A172 (cell line): ENCODE results near the gene FZD8. TPM values are rescaled to one million over a fixed set of nuclear protein-coding genes. Genes with fewer than 3 reads are reported as not detected.

ENCODE experiments used
- DNase-seq: peaks from one replicate; pipeline ENCODE4 v3.0.0-alpha.2; 2015; ENCODE audit warnings: low spot score
- total RNA-seq: library from RNA; depleted of rRNA; stranded (reverse); fragments of >200 nt; shearing (Covaris generic); gene quantifications from 2 replicates; pipeline ENCODE4 v1.2.3, GENCODE V29; 2014

FZD8 gene
- total RNA-seq, 1 experiment from 2014 or later: 5.8 TPM

DNA sequence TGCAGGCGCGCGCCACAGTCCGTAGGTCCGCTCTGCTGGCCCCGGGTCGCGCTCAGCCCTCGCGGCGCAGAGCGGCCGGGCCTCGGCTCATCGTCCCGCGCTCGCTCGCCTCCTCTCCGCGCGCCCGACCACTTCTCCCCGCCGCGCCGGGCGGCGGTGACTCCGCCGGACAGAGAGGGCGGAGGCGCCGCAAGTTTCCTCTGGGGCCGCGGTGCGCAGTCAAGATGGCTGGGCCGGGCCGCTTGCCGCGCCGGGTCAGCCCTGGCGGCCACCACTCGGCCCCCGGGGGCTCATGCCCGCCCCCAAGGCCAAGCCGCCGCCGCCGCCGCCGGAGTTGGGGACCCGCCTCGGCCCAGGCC is 441 bp downstream of the FZD8 start:
- DNase-seq: no peak

DNA sequence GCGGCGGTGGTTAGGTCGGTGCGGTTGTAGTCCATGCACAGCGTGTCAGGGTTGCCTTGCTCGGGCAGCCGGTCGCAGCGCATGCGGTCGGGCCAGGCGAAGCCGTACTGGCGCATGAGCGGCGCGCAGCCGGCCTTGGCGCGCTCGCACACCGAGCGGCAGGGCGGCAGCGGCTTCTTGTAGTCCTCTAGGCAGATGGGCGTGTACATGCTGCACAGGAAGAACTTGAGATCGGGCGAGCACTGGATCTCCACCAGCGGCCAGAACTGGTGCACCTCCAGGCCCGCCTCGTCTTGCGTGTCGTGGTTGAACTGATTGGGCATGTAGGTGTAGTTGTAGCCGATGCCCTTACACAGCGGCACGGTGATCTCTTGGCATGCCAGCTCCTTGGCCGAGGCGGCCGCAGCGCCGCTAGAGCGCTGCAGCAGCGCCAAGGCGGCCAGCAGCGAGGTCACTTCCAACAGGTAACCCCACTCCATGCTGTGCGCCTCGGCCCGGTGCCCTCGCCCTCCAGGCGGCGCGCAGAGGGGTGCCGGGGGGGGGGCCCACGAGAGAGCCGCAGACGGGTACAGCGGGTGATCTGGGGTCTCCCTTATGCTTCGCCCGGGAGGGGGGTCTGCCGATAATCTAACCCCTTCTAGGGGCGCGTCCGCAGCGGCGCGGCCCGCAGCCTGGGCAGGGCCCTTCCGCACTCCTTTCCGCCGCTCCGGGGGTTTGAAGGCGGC is 983 bp downstream of the FZD8 start:
- DNase-seq: peak; percentile 71

DNA sequence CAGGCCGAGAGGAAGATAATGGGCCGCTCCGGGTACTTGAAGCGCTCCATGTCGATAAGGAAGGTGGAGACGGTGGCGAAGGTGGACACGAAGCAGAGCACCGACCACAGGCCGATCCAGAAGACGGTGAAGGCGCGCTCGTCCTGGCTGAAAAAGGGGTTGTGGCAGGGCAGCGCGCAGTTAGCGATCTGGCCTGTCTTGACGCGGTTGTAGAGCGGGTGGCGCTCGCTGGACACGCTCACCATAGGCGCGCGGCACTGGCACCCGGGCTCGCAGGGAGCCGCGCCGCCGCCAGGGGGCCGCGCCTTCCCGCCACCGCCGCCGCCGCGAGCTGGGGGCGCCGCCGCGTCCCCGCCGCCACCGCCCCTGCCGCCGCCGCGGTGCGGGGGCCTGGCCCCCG is 1.6 kb downstream of the FZD8 start:
- DNase-seq: peak; percentile 38

DNA sequence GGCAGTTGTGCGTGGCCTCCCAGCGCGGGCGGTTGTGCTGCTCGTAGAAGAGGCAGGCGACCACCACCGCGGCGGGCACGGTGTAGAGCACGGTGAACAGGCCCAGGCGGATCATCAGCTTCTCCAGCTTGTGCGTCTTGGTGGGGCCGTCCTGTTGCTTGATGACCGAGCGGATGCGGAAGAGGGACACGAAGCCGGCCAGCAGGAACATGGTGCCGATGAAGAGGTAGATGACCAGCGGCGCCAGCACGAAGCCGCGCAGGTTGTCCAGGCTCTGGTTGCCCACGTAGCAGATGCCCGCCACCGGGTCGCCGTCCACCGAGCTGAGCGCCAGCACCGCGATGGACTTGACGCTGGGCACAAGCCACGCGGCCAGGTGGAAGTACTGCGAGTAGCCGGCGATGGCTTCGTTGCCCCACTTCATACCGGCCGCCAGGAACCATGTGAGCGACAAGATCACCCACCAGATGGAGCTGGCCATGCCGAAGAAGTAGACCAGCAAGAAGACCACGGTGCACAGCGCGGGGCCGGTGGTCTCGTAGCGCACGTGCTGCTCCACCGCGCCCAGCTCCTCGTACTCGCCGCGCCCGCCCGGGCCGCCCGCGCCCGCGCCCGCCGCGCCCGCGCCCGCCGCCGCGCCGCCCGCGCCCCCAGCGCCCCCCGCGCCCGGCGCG is 2.2 kb downstream of the FZD8 start:
- no peak for DNase-seq

DNA sequence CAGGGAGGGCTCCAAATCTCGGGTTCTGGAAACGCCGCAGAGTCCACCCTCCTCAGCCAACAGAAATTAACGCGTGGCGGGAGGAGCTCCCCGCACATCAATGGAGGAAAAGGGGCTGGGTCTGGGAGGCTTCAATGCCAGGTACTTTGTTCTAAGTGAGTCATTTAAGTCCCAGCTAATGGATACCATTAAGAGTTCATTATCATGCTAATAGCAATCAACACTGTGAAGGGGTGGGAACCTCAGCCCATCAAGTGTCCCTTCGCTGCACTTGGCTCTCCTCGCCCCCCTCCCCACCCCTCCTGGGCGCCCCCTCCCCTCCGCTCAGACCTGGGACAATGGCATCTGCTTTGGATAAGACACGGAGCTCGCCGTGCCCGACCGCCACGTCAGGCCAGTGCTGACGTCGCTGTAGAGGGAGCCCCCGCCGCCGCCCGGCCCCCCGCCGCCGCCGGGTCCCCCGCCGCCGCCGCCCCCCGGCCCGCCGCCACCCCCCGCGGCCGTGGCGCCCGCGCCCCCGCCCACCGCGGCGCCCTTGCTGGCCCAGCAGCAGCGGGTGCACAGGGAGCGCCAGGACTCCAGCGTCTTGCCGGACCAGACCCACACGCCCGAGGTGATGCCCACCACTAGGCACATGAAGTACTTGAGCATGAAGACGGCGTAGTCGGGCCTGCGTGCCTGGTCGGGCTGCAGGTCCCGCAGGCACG is 2.9 kb downstream of the FZD8 start:
- DNase-seq: no peak

DNA sequence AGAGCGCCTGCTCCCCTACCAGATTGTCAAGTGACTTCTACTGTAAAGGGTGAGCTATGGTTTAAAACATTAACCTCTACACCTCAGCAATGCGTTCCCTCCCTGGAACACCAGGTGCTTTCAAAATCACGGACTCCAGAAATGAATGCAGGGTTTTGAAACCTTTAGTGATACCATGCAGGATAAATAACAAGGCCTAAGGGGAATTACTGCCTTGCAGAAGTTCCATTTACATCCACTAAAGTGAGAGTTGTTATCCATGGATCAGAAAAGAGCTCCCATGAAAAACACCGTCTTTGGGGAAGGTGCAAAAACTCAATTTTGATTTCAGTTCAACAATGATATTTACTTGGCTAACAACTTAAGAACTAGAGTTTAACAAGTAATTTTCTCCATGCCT is 4.0 kb downstream of the FZD8 start:
- no peak for DNase-seq

DNA sequence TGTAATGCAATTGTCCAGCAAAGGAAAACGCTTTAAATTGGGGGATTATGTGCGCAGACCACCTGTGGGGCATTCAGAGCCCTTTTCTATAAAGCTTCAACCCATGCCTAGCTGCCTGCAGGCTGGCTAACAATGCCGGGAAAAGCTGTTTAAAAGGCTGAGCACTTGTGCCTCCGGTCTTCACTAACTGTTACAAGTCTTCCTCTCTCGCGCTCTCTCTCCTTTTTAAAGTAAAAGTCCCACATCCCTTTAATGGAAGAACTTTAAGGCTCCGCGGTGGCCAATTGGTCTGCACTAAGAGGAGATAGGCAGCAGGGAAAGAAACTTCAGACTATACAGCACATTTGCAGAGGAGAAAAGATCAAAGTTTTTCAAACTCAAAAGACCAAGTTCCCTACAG is 4.6 kb downstream of the FZD8 start:
- DNase-seq: no peak

DNA sequence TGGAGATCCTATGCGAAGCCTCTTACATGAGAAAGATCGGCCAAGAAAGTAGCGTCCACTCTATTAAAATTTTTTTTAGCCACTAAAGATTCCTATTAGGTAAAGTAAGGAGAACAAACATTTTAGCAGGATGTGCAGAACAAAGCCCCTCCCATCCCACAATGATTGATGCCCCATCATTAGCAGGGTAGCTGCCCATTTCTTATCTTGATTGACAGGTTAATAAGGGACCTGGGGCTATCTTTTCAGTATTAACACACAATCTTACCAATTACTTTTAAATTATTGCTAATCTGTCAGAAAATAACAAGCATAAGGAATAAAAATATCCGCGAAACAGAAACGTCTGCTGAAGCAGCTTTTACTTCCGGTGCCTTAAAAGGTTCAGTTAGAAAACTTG is 5.1 kb downstream of the FZD8 start:
- no peak for DNase-seq

DNA sequence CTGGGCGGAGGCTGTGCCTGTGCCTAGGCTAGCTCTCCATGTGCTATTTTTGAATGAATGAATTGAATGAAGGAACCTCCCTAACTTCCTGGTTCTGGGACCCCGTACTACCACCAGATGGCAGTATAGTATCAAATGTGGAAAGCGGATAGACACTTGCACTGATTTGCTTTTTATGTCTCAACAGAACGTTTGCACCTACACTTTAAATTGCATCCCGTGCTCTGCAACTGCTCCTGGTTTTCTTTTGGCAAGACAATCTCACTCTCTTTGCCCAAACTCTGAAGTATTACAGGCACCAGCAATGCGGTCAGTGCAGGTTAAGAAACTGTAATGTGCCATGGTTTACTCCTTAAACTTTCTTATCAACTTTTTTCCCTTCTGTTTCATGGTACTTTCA is 6.5 kb downstream of the FZD8 start:
- peak; percentile 66 for DNase-seq

DNA sequence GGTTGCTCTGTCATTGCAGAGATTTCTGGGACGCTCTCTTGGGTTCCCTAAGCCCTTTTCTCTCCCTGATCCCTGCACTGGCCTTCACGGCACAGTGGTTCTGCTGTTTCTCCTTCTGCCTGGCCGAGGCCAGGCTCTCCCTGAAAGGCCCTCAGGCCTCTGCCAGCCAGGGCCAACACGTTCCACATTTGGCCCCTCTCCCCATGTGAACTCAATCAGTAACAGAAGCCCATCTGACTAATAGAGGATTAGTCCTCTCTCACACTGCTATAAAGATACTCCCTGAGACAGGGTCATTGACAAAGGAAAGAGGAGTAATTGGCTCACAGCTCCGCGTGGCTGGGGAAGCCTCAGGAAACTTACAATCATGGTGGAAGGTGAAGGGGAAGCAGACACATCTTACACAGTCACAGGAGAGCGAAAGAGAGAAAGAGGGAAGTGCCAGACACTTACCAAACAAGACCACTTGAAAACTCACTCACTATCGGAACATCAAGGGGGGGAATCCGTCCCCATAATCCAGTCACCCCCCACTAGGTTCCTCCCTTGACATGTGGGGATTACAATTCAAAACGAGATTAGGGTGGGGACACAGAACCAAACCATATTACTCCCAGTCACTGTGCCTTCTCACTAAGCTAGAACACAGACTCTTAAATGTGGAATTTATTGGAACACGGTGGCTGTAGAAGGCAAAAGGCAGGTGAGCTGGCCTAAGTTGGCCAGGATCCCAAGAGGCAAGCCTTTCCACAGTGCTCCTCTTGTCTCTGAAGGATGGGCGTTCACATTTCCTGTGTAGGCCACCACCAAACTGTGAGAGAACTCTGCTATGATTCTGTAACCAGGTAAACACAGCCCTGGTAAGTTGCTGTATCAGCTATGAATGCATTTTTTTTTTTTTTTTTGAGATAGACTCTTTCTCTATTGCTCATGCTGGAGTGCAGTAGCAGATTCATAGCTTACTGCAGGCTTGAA is 8.8 kb downstream of the FZD8 start:
- no peak for DNase-seq

DNA sequence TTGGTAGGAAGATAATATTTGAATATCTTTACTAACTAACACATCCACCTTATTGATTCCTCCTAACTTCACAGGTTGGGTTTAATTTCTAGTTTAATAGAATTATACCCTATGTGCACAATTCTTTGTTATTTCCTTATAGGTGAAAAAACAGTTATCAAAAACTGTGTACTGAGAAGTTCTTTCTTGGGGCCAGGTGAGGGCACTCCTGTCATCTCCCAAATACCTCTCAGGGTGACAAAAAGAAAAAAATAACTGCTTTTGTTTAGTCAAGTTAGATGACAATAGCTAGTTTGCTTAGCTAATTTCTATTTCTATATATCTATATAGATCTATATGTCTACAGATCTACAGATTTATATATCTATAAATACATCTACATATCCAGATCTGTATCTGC is 10.1 kb downstream of the FZD8 start:
- no peak for DNase-seq

DNA sequence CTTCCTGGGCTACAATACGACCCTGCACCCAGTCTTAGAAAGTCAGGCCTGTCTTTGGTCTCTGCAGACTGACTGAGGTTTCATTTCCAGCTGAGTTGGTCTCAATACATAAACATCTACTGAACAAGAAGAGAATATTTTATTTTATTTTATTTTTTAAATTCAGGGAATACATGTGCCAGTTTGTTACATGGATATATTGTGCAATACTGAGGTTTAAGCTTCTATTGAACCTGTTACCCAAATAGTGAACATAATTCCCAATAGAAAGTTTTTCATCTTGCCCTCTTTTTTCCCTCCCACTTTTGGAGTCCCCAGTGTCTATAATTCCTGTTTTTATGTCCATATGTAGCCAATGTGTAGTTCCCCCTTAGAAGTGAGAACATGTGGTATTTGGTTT is 10.7 kb downstream of the FZD8 start:
- DNase-seq: no peak

DNA sequence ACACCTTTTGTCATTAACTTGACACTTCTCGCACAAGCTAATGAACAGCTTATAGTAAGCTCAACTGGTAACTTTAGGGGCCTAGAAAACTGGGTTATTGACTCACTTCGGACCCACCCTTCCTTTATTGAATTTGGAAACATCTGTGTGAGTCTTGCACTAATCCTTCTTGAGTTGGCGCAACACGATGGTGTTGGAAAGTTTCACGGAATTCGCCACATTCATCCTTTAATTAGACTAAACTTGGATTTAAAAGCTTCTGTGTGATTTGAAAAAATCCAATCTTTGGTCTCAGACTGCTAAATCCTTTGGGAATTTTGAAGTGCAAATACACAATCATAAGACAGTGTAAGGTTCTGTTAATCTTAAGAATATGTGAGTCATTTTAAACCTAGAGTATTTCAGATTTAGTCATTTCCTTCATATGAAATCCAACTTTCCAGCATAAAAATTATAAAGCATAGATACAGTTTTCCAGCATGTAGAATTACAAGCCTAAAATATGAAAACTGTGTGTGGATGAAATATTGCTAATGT is 15.1 kb downstream of the FZD8 start:
- DNase-seq: peak; percentile 44

DNA sequence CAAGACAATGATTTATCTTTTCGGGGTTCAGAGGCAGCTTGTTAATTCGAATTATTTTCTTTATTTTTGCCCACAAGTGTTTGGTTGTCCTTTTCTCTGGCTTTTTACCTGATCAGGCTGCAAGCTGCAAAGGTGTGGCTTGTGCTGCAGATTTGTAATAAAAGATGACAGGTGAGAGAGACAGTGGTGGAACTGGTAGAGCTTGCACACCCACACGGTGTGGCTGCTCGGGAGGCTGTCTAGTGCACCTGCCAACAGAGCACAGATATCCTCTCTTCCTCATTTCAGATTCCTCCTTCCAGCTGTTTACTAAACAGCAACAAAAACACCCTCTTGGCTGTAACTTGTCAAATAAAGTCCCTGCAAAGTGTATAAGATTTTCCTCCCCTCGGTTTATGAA is 27.8 kb downstream of the FZD8 start:
- DNase-seq: no peak

DNA sequence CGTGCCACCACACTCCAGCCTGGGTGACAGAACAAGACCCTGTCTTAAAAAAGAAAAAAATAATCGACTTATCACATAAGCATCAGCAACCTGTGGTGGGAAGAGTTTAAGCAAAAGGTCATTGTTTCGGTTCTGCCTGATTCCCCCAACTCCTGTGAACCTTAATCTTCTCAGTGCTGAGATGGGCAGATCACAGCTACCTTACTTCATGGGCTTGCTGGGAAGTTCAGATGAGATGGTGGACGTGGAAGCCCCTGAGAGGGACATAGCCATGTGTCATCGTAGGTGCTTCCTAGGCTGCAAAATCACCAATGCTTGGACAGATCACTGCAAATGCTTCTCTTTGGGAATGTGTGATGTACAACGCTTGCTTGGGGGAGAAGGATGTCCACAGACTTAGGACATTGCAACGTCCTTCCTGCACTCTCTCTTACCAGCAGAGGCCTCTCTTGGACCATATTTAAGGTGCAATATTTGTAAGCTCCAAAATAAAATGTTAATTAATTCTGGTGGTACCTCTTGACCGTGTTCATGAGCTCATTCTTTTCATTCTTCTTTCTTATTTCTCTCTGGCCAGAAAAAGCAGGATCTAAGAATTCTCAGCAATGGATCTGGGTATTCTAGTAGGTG is 28.4 kb downstream of the FZD8 start:
- peak; percentile 26 for DNase-seq

DNA sequence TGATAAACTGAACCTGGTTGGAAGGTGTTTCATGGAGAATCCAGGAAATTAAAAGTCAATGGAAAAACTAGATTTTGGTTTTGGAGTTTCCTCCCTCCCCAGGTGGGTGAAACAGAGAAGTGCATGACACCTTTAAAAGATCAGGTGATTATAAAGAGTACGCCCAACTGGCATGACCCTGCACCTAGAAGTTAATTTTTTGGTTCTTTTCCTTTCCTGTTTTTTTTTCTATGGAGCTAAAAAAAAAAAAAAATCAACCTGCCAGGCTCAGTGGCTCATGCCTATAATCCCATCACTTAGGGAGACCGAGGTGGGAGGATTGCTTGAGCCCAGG is 29.0 kb downstream of the FZD8 start:
- DNase-seq: no peak

DNA sequence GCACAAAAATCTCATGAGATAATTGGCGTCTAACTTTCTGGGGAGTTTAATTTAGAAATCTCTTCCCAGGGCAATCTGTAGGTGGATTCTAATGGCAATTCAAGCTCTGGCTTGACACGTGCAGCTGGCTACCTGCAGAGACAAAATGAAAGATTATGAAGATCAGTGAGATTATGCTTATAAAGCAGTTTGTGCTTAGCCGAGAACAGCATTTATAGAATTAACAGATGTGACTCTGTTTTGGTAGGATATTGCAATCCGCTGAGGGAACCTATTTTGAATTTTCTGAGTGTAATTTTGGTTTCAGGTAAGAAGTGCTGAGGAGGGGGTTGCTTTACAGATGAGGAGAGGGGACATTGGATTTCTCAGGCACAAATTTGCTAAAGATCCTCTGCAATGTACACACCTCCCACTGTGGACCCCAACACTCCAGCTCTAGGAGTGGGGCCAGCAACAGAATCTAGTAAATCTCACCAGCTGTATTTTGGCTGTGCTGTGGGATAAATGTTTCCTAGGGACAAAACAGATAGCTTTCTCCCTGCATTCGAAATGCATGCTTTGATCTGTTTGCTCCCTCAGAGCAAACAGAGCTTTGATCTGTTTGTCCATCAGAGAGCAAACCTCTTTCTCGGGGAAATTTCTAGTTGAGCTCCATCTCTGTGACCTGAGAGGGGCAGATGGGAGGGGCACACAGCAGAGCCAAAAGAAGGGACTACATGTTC is 29.6 kb downstream of the FZD8 start:
- DNase-seq: no peak

DNA sequence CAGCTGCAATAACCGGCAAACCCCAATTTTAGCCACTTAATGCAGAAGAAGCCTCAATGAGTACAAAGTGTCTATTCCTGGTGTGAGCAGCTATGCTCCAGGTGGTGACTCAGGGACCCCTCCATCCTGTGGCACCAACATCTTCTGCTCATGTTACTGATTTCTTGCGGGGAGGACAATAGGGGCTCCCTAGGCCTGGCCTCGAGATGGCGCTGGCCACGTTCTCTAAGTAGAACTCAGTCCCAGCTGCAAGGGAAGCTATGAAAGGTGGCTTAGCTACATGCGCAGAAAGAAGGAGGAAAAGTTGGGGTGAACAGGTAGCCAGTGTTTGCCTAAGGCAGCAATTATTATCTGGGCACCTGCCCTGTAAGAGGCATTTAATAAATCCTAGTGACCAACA is 30.3 kb downstream of the FZD8 start:
- no peak for DNase-seq

DNA sequence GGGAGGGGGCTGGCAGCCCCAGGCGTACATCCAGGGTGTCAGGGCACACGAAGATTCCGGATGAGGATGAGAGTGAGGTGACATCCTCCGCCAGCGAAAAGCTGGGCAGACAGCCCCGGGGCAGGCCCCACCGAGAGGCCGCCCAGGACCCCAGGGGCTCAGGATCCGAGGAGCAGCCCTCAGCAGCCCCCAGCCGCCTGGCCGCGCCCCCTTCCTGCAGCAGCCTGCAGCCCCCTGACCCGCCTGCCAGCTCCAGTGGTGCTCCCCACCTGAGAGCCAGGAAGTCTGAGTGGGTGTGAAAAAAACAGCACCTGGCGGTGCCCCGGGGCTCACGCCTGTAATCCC is 33.8 kb downstream of the FZD8 start:
- DNase-seq: no peak

DNA sequence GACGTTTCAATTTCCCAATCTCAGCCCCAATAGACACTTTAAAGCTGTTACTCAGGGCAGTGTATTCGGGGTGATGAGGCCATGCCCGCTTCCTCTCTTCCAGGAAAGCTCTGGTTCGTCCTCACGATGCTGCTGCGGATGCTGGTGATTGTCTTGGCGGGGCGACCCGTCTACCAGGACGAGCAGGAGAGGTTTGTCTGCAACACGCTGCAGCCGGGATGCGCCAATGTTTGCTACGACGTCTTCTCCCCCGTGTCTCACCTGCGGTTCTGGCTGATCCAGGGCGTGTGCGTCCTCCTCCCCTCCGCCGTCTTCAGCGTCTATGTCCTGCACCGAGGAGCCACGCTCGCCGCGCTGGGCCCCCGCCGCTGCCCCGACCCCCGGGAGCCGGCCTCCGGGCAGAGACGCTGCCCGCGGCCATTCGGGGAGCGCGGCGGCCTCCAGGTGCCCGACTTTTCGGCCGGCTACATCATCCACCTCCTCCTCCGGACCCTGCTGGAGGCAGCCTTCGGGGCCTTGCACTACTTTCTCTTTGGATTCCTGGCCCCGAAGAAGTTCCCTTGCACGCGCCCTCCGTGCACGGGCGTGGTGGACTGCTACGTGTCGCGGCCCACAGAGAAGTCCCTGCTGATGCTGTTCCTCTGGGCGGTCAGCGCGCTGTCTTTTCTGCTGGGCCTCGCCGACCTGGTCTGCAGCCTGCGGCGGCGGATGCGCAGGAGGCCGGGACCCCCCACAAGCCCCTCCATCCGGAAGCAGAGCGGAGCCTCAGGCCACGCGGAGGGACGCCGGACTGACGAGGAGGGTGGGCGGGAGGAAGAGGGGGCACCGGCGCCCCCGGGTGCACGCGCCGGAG is 34.4 kb downstream of the FZD8 start:
- DNase-seq: no peak
